Renal pelvis (tissue), 12 donors: ENCODE results near the gene SEPTIN12. TPM values are rescaled to one million over a fixed set of nuclear protein-coding genes. Genes with fewer than 3 reads are reported as not detected.

Experiments
- DNase-seq: peaks from one replicate; pipeline ENCODE4 v3.0.0-alpha.2; 2013
- long read RNA-seq, 16 experiments: transcript quantifications; one replicate each; lab custom pipeline, GENCODE V29; 2026
- polyA plus RNA-seq, 3 donors: library from polyadenylated mRNA; unstranded; fragments of 120-200 nt; gene quantifications; one replicate each; pipeline ENCODE4 v1.2.1, GENCODE V29; 2013; ENCODE audit not compliant: insufficient read length in 3 of 3

SEPTIN12 gene, protein sequence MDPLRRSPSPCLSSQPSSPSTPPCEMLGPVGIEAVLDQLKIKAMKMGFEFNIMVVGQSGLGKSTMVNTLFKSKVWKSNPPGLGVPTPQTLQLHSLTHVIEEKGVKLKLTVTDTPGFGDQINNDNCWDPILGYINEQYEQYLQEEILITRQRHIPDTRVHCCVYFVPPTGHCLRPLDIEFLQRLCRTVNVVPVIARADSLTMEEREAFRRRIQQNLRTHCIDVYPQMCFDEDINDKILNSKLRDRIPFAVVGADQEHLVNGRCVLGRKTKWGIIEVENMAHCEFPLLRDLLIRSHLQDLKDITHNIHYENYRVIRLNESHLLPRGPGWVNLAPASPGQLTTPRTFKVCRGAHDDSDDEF
- polyA plus RNA-seq = 10 to 100 TPM in 1 of 3 donors, not detected in 2; 12.0 TPM
- long read RNA-seq, donor 1 = 0 reads
- long read RNA-seq, donor 2 = 0 reads
- long read RNA-seq, donor 3 = 0 reads
- long read RNA-seq, donor 4 = 0 reads
- long read RNA-seq, donor 5 = 0 reads
- long read RNA-seq, donor 6 = 0 reads
- long read RNA-seq, donor 7 = 0 reads
- long read RNA-seq, donor 8 = 0 reads
- long read RNA-seq, donor 9 = 0 reads
- long read RNA-seq, donor 10, partial matches to known transcripts = 11 of 11 reads
- long read RNA-seq, donor 10, other reads (novel, unspliced or antisense) = 0 of 11 reads
- long read RNA-seq, donor 11 = 0 reads
- long read RNA-seq, donor 12 = 0 reads
- long read RNA-seq, donor 13 = 0 reads
- long read RNA-seq, donor 14 = 0 reads
- long read RNA-seq, donor 15 = 0 reads
- long read RNA-seq, donor 16 = 0 reads

DNA sequence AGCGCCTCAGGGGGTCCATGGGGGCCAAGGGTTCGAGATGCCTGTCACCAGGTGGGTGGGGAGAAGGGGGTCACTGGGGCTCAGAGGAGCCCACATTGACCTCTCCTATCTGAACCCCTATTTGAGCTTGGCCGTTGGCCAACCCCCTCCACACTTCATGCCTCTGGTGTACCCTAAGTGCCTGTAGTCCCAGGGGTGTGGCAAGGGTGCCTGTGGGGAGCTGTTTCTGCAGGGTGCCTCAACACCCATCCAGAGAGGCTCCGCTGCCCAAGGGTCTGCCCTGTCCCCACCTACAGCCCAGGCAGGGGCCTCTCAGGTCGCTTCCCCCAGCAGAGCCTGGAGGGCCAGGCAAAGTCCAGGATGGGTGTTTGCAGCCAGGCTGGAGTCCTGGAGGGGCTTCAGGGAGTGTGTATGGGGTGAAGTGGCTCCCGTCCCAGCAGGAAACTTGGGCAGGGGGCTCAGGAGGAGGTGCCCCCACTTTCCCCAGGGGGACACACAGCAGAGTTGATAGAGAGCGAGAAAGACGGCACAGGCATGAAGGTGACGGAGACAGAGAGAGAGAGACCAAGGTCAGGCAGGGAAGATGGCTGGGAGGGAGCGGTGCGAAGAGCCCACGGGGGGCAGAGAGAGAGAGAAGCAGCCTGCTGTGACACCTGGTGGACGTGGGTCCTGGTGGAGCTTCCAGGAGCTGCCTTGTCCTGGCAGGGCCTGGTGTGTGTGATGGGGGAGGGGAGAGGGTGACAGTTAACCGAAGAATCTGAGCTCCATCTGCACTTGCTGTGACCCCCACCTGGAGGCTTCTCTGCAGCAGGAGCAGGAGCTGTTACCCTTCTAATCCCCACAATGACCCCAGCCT lies at the start of gene SEPTIN12:
TSS of gene SEPTIN12 (minus strand) at position 719 of the 856 bp plus-strand sequence. CDS start at position 19, 700 bp downstream.
- DNase-seq = no peak

DNA sequence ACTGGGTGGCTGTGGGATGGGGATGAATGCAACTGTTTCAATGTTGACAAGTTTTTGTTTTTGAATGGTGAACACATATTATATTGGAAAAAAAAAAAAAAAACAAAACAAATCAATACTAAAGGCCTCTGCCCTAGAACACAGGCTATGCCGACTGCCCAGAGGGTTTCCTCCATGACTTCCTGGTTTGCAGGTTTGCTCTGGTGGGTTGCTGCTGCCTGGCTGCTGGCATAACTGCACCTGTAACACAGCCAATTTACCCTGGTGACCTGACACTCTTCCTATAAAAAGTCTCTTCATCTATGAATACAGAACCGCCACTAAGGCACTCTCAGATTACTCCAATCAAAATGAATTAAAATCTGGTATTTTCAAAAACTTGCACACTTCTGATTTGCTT lies 48.6 kb upstream of the SEPTIN12 start:
- DNase-seq = no peak

DNA sequence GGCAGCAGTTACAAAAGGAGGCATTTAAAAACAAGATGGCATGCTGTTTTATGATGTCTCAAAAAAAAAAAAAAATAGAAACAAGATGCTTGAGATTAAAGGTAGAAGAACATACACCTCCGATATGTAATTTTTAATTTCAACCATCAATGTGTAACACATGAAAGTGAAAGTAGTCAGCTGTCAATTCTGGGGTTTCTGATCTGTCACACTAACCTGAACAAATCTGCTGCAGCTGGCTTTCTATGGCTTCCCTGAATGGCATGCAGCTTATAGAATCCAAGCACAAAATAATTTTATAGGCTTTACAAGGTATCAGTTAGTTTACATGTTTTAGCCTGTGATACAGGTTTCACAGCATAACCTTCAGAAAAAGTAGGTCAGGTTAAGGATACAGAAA lies 45.4 kb upstream of the SEPTIN12 start:
- DNase-seq = no peak

- DNase-seq = no peak
Observed at GRCh38 chr16:4832698-4833343, 44.7 kb upstream of the SEPTIN12 start.

DNA sequence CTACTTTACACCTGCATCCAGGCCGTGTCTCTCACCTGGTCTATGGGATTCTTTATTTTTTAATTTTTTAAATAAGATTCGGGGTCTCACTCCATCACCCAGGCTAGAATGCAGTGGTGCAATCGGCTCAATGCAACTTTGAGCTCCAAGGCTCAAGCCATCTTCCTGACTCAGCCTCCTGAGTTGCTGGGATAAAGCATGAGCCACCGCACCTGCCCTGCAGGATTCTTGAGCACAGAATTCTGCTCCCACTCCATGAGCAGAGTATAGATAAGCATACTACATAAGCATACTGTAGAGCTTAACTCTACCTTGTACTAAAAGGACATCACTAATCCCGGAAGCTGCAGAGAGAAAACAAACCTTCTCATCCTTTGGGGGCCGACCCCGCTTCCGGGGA lies 43.5 kb upstream of the SEPTIN12 start:
- DNase-seq = no peak

DNA sequence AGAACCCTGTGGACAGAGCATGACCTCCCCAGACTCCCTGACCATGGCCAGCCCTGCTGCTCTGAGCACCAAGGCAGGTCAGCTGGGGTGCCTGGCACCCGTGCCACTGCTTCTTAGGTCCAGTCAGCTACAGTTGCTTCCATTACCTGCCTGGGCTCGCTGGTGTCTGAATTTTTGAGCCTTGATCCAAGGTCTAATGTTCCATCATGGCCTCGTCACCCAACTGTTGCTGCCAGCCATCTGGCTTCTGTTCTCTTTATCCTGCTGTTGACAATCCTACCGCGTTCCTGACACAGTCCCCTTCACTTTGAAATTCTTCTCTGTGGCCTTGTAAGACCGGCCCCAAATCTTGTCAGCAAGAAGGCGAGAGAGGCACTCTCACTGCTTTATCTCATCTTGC lies 42.3 kb upstream of the SEPTIN12 start:
- DNase-seq = no peak

DNA sequence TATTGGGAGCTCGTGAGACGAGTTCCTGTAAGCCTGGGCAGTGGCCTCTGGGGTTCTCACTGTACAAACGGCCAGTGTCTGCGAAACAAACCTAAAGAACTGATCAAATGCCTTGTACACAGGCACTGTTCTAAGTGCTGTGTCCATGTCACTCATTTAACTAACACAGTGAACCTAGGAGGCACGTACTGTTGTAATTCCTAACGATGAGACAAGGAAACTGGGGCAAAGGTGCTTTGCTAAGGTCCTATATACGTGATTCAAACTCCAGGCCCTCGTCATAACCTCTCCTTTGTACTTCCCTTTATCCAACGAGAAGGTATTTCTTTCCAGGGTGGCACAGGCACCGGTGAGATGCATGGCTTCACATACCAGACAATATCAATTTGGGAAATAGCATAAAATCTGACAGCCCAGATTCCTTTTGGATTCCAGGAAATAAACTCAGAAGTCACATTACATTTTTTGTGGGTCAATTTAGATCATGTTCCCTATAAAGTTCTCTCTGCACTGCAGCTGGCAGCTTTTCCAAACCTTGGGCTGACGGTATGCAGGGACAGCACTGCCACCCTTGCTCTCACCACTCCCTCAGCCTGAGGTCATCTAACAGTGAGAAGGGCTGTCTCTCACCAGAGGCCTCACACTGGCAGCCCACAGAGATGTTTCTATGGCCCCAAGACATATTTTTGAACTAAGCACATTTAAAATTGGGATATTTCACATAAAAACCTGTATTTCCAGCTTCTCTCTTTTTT lies 40.6 kb upstream of the SEPTIN12 start:
- no peak for DNase-seq

GRCh38 chr16:4826980-4827379 lies 38.8 kb upstream of the SEPTIN12 start:
- DNase-seq = no peak

- no peak for DNase-seq
Observed at GRCh38 chr16:4826526-4826925, 38.4 kb upstream of the SEPTIN12 start.

DNA sequence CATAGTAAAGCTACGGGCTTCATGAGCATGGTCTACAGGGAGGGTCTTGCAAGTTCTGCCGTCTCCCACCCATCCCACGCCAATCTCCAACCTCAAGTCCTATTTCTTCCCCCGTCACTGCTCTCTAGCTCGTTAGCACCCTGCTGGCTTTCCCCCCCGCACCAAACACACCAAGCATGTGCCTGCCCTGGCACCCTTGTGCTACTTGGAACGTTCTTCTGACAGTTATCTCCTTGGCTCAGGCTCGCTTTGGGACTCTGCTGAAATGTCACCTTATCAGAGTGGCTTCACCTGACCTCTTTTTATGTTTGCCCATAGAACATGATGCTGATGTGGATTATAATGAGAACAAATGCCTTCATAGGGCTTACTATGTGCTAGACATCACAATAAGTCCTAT lies 37.1 kb upstream of the SEPTIN12 start:
- DNase-seq = no peak

DNA sequence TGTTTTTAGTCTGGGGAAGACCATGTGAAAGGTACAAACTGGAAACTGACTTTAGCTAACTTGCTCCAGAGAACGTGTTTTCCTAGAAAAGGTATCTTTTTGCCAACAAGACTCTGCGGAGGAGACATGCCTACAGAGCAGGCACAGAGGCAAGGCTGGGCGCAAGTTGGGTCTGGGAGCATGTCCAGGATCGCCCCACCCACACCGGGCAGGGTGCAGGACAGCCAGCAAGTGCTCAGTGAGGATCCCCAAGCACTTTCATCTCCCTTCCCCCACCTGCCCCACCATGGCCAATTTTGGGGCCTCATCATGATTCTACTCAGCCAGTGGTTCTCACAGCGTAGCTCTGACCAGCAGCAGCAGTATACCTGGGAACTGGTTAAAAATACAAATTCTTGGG lies 32.5 kb upstream of the SEPTIN12 start:
- DNase-seq = no peak

DNA sequence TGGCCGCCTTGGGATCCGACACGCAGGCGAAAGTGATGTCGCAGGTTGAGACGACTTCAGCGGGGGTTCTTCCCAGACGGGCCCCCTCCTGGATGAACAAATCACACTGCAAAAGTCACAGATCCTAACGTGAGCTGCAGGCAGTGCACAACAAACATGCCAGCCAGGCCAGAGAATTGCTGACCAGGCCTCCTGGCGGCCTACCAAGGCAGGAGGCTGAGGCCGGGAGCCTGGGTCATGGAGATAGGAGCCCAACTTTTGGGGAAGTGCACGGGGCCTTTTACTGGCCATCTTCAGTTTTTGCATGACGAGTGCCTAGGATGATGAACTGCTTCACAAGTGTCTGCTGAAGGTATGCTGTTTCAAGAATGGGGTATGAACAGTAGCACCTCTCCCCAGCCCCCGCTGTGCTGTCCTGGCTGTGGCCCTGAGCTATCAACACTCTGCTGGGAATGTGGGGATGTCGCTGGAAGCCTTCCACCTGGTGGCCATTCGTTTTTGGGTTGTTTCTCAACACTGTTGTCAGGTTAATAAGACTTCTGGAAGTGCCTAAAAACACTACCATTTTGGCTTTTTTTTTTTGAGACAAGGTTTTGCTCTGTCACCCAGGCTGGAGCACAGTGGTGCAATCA lies 26.5 kb upstream of the SEPTIN12 start:
- no peak for DNase-seq

DNA sequence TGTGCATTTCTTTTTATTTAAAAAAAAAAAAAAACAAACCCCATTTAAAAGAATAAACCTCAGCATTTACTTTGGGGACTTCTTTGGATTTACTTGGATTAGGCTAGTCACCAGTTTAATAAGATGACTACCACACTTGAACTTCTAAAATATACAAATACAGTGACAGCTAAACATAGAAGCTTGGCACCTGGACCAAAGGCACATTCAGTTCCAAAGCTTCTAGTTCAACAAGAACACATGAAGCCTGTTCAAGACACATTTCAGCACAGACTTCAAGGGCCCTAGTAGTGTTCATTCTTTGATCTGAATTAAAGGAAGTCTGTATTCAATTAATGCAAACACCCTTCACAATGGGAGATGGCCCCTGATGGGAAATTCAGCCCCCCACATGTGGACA lies 25.9 kb upstream of the SEPTIN12 start:
- DNase-seq = no peak

GRCh38 chr16:4813251-4814003 lies 25.3 kb upstream of the SEPTIN12 start:
- DNase-seq = no peak

GRCh38 chr16:4811773-4812172 lies 23.6 kb upstream of the SEPTIN12 start:
- DNase-seq = no peak

DNA sequence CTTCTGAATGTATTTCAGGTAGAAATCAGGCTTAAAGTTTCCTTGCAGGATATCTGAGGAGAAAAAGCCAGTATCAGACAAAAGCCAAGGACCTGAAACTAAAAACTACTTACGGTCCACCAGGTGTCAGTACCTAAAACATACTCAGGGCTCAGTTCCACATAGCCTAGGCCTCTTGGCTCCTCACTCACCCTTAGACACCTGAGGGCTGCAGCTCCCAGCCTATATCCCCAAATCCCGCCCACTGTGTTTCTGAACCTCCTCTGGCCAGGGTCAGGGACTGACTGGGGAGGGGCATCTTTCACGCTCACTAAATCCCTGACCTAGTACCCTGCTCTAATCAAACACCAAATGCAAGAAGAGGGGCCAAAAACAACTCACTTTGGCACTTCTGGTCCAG lies 23.1 kb upstream of the SEPTIN12 start:
- no peak for DNase-seq

- no peak for DNase-seq
Observed at GRCh38 chr16:4806280-4806679, 18.1 kb upstream of the SEPTIN12 start.

GRCh38 chr16:4805231-4805630 lies 17.1 kb upstream of the SEPTIN12 start:
- no peak for DNase-seq

GRCh38 chr16:4803898-4804762 lies 16.0 kb upstream of the SEPTIN12 start:
- no peak for DNase-seq
